ENCODE data around the gene TBX15.

TBX15 gene

GRCh38 chr1:118993700-118994026, 5.5 kb upstream of the TBX15 start:
- no peak for TF ChIP-seq CTCF (IDR thresholded peaks at IDR 0.05; ENCODE audit: extremely low read depth, missing control alignments)
- DNase-seq (ENCODE audit: low spot score), result no peak

GRCh38 chr1:118992868-118993699, 4.9 kb upstream of the TBX15 start:
- DNase-seq (ENCODE audit: low spot score), result no peak
- TF ChIP-seq CTCF (IDR thresholded peaks at IDR 0.05; ENCODE audit: extremely low read depth, missing control alignments), result no peak

- TF ChIP-seq CTCF (IDR thresholded peaks at IDR 0.05; ENCODE audit: extremely low read depth, missing control alignments), result no peak
- DNase-seq (ENCODE audit: low spot score), result no peak
Observed at GRCh38 chr1:118992237-118992825, 4.2 kb upstream of the TBX15 start.

- no peak for TF ChIP-seq CTCF (IDR thresholded peaks at IDR 0.05; ENCODE audit: extremely low read depth, missing control alignments)
- no peak for DNase-seq (ENCODE audit: low spot score)
Observed at GRCh38 chr1:118991448-118991847, 3.3 kb upstream of the TBX15 start.

- no peak for DNase-seq (ENCODE audit: low spot score)
- TF ChIP-seq CTCF (IDR thresholded peaks at IDR 0.05; ENCODE audit: extremely low read depth, missing control alignments), result no peak
Observed at GRCh38 chr1:118990513-118991152, 2.5 kb upstream of the TBX15 start.

- DNase-seq (ENCODE audit: low spot score), result no peak
- no peak for TF ChIP-seq CTCF (IDR thresholded peaks at IDR 0.05; ENCODE audit: extremely low read depth, missing control alignments)
Observed at GRCh38 chr1:118989878-118990378, 1.8 kb upstream of the TBX15 start.
